GM19043 (cell line): ENCODE data around the gene SPATA13.

ENCODE experiments used
- ATAC-seq: cut with Tn5 transposase; IDR thresholded peaks from one replicate; pipeline ENCODE4 v1.9.1; 2021; ENCODE audit warnings: low read depth; ENCODE audit not compliant: unreplicated experiment

Gene SPATA13

GRCh38 chr13:24162604-24163003, 2.1 kb downstream of the SPATA13 start:
- no peak for ATAC-seq

GRCh38 chr13:24165746-24166145, 5.2 kb downstream of the SPATA13 start:
- no peak for ATAC-seq

GRCh38 chr13:24166561-24166960, 6.0 kb downstream of the SPATA13 start:
- ATAC-seq = no peak

- ATAC-seq = no peak
Measured at GRCh38 chr13:24167666-24168391, 7.3 kb downstream of the SPATA13 start.

GRCh38 chr13:24168392-24168750, 7.9 kb downstream of the SPATA13 start:
- no peak for ATAC-seq

- ATAC-seq = no peak
Measured at GRCh38 chr13:24168979-24169378, 8.5 kb downstream of the SPATA13 start.

GRCh38 chr13:24172071-24172470, 11.6 kb downstream of the SPATA13 start:
- no peak for ATAC-seq

GRCh38 chr13:24173795-24174194, 13.3 kb downstream of the SPATA13 start:
- ATAC-seq = no peak

- no peak for ATAC-seq
Measured at GRCh38 chr13:24175847-24176246, 15.3 kb downstream of the SPATA13 start.

GRCh38 chr13:24176351-24177101, 16.0 kb downstream of the SPATA13 start:
- no peak for ATAC-seq

GRCh38 chr13:24178847-24179485, 18.4 kb downstream of the SPATA13 start:
- no peak for ATAC-seq

- ATAC-seq = no peak
Measured at GRCh38 chr13:24179486-24179850, 18.9 kb downstream of the SPATA13 start.

GRCh38 chr13:24180750-24181377, 20.3 kb downstream of the SPATA13 start:
- ATAC-seq = no peak

- ATAC-seq = no peak
Measured at GRCh38 chr13:24181991-24182702, 21.6 kb downstream of the SPATA13 start.

GRCh38 chr13:24182703-24183081, 22.2 kb downstream of the SPATA13 start:
- no peak for ATAC-seq

- no peak for ATAC-seq
Measured at GRCh38 chr13:24183741-24184182, 23.2 kb downstream of the SPATA13 start.

GRCh38 chr13:24184265-24184841, 23.8 kb downstream of the SPATA13 start:
- ATAC-seq = no peak

- ATAC-seq = no peak
Measured at GRCh38 chr13:24184882-24185281, 24.4 kb downstream of the SPATA13 start.

- ATAC-seq = no peak
Measured at GRCh38 chr13:24185591-24186232, 25.2 kb downstream of the SPATA13 start.

GRCh38 chr13:24187185-24187584, 26.7 kb downstream of the SPATA13 start:
- ATAC-seq = no peak
